H9 (cell line): ENCODE results near the gene TSPAN4. TPM values are rescaled to one million over a fixed set of nuclear protein-coding genes. Genes with fewer than 3 reads are reported as not detected.

Source experiments
- DNase-seq: peaks from one replicate; pipeline ENCODE4 v3.0.0-alpha.2; 2017
- H2AFZ ChIP-seq: one replicate; pipeline ENCODE4 v1.6.1; 2013; ENCODE audit warnings: mild to moderate bottlenecking, low read length, control low read depth, moderate library complexity
- H2AK5ac ChIP-seq: 2 replicates; pipeline ENCODE4 v1.6.1; 2013; ENCODE audit warnings: low read length, control low read depth, mixed read lengths; ENCODE audit not compliant: insufficient read length
- H2BK120ac ChIP-seq: one replicate; pipeline ENCODE4 v1.6.1; 2013; ENCODE audit warnings: low read depth, mild to moderate bottlenecking, low read length, control low read depth, inconsistent platforms; ENCODE audit not compliant: poor library complexity, severe bottlenecking
- H2BK12ac ChIP-seq: 2 replicates; pipeline ENCODE4 v1.6.1; 2013; ENCODE audit warnings: low read length, control low read depth, mixed read lengths, low read depth; ENCODE audit not compliant: insufficient read length
- H2BK15ac ChIP-seq: 2 replicates; pipeline ENCODE4 v1.6.1; 2013; ENCODE audit warnings: low read depth, low read length, control low read depth
- H2BK20ac ChIP-seq: one replicate; pipeline ENCODE4 v1.6.1; 2013; ENCODE audit warnings: low read depth, mild to moderate bottlenecking, low read length, control low read depth, inconsistent platforms; ENCODE audit not compliant: poor library complexity, severe bottlenecking
- H2BK5ac ChIP-seq: 2 replicates; pipeline ENCODE4 v1.6.1; 2013; ENCODE audit warnings: low read length, control low read depth, mixed read lengths; ENCODE audit not compliant: insufficient read length
- H3K14ac ChIP-seq: 2 replicates; pipeline ENCODE4 v1.6.1; 2013; ENCODE audit warnings: low read length, control low read depth; ENCODE audit not compliant: insufficient read depth
- H3K18ac ChIP-seq: 2 replicates; pipeline ENCODE4 v1.6.1; 2013; ENCODE audit warnings: low read depth, mild to moderate bottlenecking, mixed read lengths, low read length, control low read depth; ENCODE audit not compliant: insufficient read length
- H3K23ac ChIP-seq: 2 replicates; pipeline ENCODE4 v1.6.1; 2013; ENCODE audit warnings: low read length, control low read depth, mixed read lengths, low read depth; ENCODE audit not compliant: insufficient read length
- H3K23me2 ChIP-seq: 2 replicates; pipeline ENCODE4 v1.6.1; 2013; ENCODE audit warnings: low read depth, mild to moderate bottlenecking, mixed read lengths, low read length, control low read depth; ENCODE audit not compliant: insufficient read length, poor library complexity, severe bottlenecking
- H3K27ac ChIP-seq: 2 replicates; pipeline ENCODE4 v1.5.1; 2013; ENCODE audit warnings: low read length, control low read depth, mixed read lengths, low read depth; ENCODE audit not compliant: insufficient read length
- H3K27me3 ChIP-seq: 2 replicates; pipeline ENCODE4 v1.6.1; 2013; ENCODE audit warnings: low read length, control low read depth, inconsistent platforms; ENCODE audit not compliant: insufficient read depth
- H3K4ac ChIP-seq: 2 replicates; pipeline ENCODE4 v1.6.1; 2013; ENCODE audit warnings: low read depth, mild to moderate bottlenecking, control low read depth, inconsistent platforms, low read length, moderate library complexity
- H3K4me1 ChIP-seq: 2 replicates; pipeline ENCODE4 v1.6.1; 2013; ENCODE audit warnings: low read length, control low read depth, inconsistent platforms; ENCODE audit not compliant: insufficient read depth
- H3K4me2 ChIP-seq: 2 replicates; pipeline ENCODE4 v1.6.1; 2013; ENCODE audit warnings: low read length, control low read depth, mixed read lengths; ENCODE audit not compliant: insufficient read length, insufficient read depth
- H3K56ac ChIP-seq: 2 replicates; pipeline ENCODE4 v1.6.1; 2013; ENCODE audit warnings: low read depth, mild to moderate bottlenecking, mixed read lengths, low read length, control low read depth; ENCODE audit not compliant: insufficient read length
- H3K79me1 ChIP-seq: 2 replicates; pipeline ENCODE4 v1.6.1; 2013; ENCODE audit warnings: low read depth, mild to moderate bottlenecking, moderate library complexity, low read length, control low read depth, inconsistent platforms; ENCODE audit not compliant: insufficient read depth, poor library complexity, severe bottlenecking
- H3K79me2 ChIP-seq: 2 replicates; pipeline ENCODE4 v1.6.1; 2013; ENCODE audit warnings: low read length, control low read depth, inconsistent platforms; ENCODE audit not compliant: insufficient read depth
- H3K9ac ChIP-seq: 2 replicates; pipeline ENCODE4 v1.6.1; 2013; ENCODE audit warnings: low read length, control low read depth, mixed read lengths; ENCODE audit not compliant: insufficient read length; ENCODE audit errors: extremely low read depth
- H3K9me3 ChIP-seq: one replicate; pipeline ENCODE4 v1.6.1; 2013; ENCODE audit warnings: low read depth, low read length, inconsistent platforms; ENCODE audit not compliant: control insufficient read depth
- H3T11ph ChIP-seq: one replicate; pipeline ENCODE4 v1.6.1; 2013; ENCODE audit warnings: mild to moderate bottlenecking, low read length, control low read depth, inconsistent platforms
- H4K20me1 ChIP-seq: one replicate; pipeline ENCODE4 v1.6.1; 2013; ENCODE audit not compliant: control insufficient read depth, insufficient read length, insufficient read depth
- H4K5ac ChIP-seq: 2 replicates; pipeline ENCODE4 v1.6.1; 2013; ENCODE audit warnings: low read depth, mild to moderate bottlenecking, mixed read lengths, low read length, control low read depth; ENCODE audit not compliant: insufficient read length
- H4K8ac ChIP-seq: replicated peaks from 2 replicates; pipeline ENCODE4 v1.6.1; 2013; ENCODE audit warnings: low read length, control low read depth, mixed read lengths, low read depth; ENCODE audit not compliant: insufficient read length
- H4K91ac ChIP-seq: 2 replicates; pipeline ENCODE4 v1.6.1; 2013; ENCODE audit warnings: low read depth, mild to moderate bottlenecking, moderate library complexity, mixed read lengths, low read length, control low read depth; ENCODE audit not compliant: insufficient read length
- H3K27ac Mint-ChIP-seq, 3 experiments: 2 replicates in 2 of 3; 3 replicates in 1 of 3; pipeline ENCODE4 v1.8.0; 2020 to 2021; ENCODE audit warnings: mixed read lengths in 3 of 3, mild to moderate bottlenecking in 1 of 3, moderate library complexity in 1 of 3
- H3K27me3 Mint-ChIP-seq: 2 replicates; pipeline ENCODE4 v1.8.0; 2021; ENCODE audit warnings: low read depth, mild to moderate bottlenecking, moderate library complexity, mixed read lengths
- H3K36me3 Mint-ChIP-seq, 3 experiments: 2 replicates in 2 of 3; 3 replicates in 1 of 3; pipeline ENCODE4 v1.8.0; 2020 to 2021; ENCODE audit warnings: low read depth in 3 of 3, mixed read lengths in 3 of 3; ENCODE audit not compliant: insufficient read depth in 1 of 3
- H3K4me1 Mint-ChIP-seq, 2 experiments: 2 replicates each; pipeline ENCODE4 v1.8.0; 2020; ENCODE audit warnings: mixed read lengths in 2 of 2
- H3K4me3 Mint-ChIP-seq, 2 experiments: 2 replicates in 1 of 2; 3 replicates in 1 of 2; pipeline ENCODE4 v1.8.0; 2020 to 2021; ENCODE audit warnings: mild to moderate bottlenecking in 2 of 2, mixed read lengths in 2 of 2, moderate library complexity in 1 of 2
- H3K9me3 Mint-ChIP-seq, 2 experiments: 2 replicates in 1 of 2; 3 replicates in 1 of 2; pipeline ENCODE4 v1.8.0; 2020; ENCODE audit warnings: mild to moderate bottlenecking in 2 of 2, mixed read lengths in 2 of 2, moderate library complexity in 1 of 2
- WGBS: extraction: QIAGEN DNeasy Blood & Tissue Kit; methylation state at CpG from one replicate; pipeline ENCODE4 v1.1.7; 2013; ENCODE audit warnings: missing lambda C conversion rate, low lambda C conversion rate, mixed read lengths; ENCODE audit not compliant: insufficient read length; ENCODE audit errors: extremely low coverage; 5-methylcytosine and 5-hydroxymethylcytosine counted together
- total RNA-seq: library from RNA; stranded (reverse); gene quantifications from 2 replicates; pipeline ENCODE4 v1.2.1, GENCODE V29; 2021
- TF ChIP-seq, protein P1 (sequence below): fragments of 200-600 bp; sonication (generic); conservative IDR thresholded peaks from 3 replicates; pipeline ENCODE4 v1.8.0; 2021; ENCODE audit warnings: antibody characterized with exemption, mild to moderate bottlenecking

TSPAN4 gene
- total RNA-seq, 1 experiment from 2014 or later = 64.6 TPM

DNA sequence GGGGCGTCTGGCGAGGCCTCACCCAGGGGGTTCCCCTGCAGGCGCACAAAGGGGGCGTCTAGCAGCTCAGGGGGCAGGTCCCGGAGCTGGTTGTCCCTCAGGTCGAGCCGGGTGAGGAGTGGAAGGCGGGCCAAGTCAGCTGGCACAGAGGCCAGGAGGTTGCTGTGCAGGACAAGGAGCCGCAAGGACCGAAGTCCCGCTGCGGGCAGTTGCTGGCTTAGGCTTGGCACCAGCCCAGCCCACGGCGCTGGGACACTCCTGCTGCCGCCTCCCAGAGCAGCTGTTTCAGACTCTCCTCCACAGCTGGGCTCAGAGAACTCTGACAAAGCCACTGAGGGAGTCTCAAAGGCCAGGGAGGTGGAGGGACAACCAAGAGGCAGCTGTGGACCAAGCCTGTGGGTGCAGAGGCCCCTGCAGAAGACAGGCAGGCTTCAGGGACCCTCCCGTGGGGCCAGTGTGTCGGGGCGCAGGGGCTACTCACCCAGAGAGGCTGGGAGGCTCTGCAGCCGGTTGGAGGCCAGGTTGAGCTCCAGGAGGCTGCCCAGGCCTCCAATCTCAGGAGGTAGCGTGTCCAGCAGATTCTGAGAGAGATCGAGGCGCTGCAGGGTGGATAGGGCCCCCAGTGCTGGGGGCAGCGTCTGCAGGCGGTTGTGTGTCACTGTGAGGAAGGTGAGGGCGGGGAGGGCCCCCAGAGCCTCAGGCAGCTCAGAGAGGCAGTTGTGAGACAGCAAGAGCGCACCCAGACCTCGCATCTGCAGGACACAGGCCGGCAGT, 39.8 kb upstream of the TSPAN4 start:
- no peak overlapping the region for H2AK5ac ChIP-seq
- no peaks in the 10 kb centered on the region for H4K20me1 ChIP-seq
- H2BK20ac ChIP-seq = no peak overlapping the region
- no CpG with 5 or more reads among the region's 28 CpGs for WGBS
- H3K9me3 ChIP-seq = no peaks in the 10 kb centered on the region
- H4K91ac ChIP-seq = no peak overlapping the region
- no peak overlapping the region for H2BK12ac ChIP-seq
- H3K23me2 ChIP-seq = peaks cover 7% of the 10 kb centered on the region
- no peaks in the 10 kb centered on the region for H3K79me1 ChIP-seq
- no peak overlapping the region for H3K4me2 ChIP-seq
- H3K4me3 Mint-ChIP-seq = no peak overlapping the region
- no peak overlapping the region for H4K5ac ChIP-seq
- no peak for DNase-seq
- H3K18ac ChIP-seq = no peak overlapping the region
- no peaks in the 10 kb centered on the region for H3K9me3 Mint-ChIP-seq
- H3K4me1 Mint-ChIP-seq = peaks cover 7 to 11% of the 10 kb centered on the region in 2 experiments
- no peaks in the 10 kb centered on the region for H3K4me1 ChIP-seq
- H4K8ac ChIP-seq = no peak overlapping the region
- H3K27ac Mint-ChIP-seq = peak overlapping the region in 1 of 3 experiments; percentile 35; a peak in 1 of 7 replicates
- H3K36me3 Mint-ChIP-seq = peaks cover under 1 to 8% (median 8%) of the 10 kb centered on the region in 3 experiments; a peak in 5 of 7 replicates
- H3K79me2 ChIP-seq = no peaks in the 10 kb centered on the region
- H3K4ac ChIP-seq = no peak overlapping the region
- H3K56ac ChIP-seq = no peak overlapping the region
- no peaks in the 10 kb centered on the region for H3K27me3 Mint-ChIP-seq
- H3K23ac ChIP-seq = no peak overlapping the region
- no peak overlapping the region for H3K27ac ChIP-seq
- TF ChIP-seq, protein P1, sequence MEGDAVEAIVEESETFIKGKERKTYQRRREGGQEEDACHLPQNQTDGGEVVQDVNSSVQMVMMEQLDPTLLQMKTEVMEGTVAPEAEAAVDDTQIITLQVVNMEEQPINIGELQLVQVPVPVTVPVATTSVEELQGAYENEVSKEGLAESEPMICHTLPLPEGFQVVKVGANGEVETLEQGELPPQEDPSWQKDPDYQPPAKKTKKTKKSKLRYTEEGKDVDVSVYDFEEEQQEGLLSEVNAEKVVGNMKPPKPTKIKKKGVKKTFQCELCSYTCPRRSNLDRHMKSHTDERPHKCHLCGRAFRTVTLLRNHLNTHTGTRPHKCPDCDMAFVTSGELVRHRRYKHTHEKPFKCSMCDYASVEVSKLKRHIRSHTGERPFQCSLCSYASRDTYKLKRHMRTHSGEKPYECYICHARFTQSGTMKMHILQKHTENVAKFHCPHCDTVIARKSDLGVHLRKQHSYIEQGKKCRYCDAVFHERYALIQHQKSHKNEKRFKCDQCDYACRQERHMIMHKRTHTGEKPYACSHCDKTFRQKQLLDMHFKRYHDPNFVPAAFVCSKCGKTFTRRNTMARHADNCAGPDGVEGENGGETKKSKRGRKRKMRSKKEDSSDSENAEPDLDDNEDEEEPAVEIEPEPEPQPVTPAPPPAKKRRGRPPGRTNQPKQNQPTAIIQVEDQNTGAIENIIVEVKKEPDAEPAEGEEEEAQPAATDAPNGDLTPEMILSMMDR = no peak
- H2BK5ac ChIP-seq = no peak overlapping the region
- no peak overlapping the region for H2BK120ac ChIP-seq
- H3K14ac ChIP-seq = no peak overlapping the region
- no peak overlapping the region for H3K9ac ChIP-seq
- H3K27me3 ChIP-seq = no peaks in the 10 kb centered on the region
- no peak overlapping the region for H2BK15ac ChIP-seq
- no peak overlapping the region for H3T11ph ChIP-seq
- H2AFZ ChIP-seq = no peak overlapping the region
